COLO829 (cell line): ENCODE measurements around the gene RECK.
A peak's percentile ranks its signal among the peaks of the same experiment; 100 is the strongest.
"Not testable (repeated sequence)": the region's sequence is repeated elsewhere in the genome, so short reads cannot be mapped to it uniquely, and the experiment has no call there.

Source experiments
- DNase-seq: peaks from one replicate; pipeline ENCODE4 v3.0.0; 2012; ENCODE audit warnings: low spot score

Gene RECK

DNA sequence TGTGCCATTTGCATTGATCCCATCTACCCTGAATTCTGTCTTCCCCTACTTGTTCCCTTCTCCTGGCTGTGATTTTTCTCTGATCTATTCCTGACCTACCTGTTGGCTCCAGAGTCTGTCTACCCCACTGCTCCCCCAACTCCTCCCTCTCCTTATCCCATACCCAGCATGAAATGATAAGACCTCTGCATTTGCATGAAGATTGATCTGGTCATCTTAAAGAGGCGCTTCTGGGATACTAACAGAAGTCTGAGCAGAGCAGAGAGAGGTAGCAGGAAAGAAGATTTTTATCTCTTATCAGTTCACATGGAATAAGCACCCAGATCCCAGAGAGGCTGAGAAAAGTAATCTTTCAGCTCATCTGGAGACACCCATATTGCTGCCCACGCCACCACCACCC lies 81.5 kb downstream of the RECK start:
- DNase-seq: no peak

DNA sequence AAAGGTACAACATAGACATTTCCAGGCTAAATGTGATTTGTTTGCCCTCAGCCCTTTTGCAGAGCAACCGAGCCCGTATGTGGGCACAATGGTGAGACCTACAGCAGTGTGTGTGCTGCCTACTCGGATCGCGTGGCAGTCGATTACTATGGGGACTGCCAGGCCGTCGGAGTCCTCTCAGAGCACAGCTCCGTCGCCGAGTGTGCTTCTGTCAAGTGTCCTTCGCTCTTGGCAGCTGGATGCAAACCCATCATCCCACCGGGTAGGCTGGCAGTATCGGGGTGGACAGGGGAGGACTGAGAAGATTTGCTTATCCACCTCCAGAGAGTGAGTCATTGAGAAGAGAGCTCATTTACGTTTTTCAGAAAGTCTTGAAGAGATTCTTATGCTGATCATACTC lies 82.0 kb downstream of the RECK start:
- no peak for DNase-seq

DNA sequence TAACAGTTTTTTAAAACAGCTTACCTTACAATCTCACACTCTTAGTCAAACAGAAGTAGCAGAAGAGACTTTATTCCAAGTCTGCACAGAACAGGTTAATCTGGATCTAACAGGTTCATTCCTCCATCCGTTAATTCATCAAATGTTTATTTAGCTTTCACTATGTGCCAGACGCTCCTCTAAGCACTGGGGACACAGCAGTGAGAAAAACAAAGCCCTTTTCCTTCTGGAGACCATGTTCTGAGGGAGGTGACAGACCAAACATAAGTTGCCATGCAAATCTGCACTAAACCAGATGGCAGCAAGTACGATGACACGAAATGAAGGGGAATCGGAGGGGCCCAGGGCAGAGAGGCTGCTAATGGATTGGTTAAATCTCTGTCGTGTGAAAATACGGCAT lies 82.8 kb downstream of the RECK start:
- DNase-seq: no peak

DNA sequence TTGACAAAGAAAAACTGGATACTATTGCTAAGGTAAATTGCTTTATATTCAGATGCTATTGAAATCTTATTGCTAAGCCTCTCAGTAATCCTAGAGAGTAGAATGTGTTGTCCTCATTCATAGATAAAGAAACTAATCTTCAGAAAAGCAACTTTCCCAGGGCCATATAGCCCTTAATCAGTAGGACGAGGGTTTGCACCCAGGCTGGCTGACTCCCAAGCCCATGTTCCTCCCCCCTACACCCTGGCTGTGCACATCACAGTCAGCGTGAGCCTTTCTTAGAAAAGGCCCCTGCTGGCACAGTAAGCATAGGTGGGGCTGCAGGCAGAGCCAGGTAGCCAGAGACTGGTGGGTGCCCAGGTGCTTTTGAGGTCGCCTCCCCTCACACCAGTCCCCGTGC lies 84.0 kb downstream of the RECK start:
- no peak for DNase-seq

DNA sequence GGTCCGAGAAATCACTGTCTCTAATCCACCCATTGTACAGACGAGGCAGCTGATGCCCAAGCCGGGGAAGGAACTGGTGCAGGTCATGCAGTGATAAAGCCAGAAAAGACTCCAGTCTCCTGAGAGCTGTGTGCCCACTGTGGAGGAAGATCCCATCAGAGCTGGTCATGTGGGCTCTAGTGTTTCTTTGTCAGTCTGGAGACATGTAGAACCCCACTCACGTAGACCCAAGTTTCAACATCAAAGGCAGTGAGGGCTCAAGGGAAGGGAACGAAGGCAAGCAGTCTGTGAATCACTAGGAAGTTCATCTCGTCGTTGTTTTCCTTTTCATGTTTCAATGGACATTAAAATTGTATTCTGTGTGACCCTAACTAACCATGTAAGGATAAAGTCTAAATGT lies 85.3 kb downstream of the RECK start:
- DNase-seq: no peak

DNA sequence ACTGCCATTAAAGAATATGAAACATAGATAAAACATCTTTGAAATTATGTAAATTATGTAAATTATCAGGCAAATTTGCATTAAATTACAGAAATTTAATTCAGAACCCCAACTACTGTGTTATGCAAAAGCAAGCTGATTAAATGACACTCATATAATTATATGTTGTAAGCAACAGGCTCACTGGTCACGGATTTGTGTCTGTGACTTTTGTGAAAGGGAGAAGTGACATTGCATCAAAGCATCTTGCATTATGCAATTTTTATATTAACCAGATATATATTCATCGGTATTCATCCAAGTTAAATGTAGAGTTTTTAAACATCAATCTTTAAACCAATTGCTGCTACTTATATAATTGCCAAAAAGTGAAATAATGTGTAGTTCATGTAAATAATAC lies 86.8 kb downstream of the RECK start:
- DNase-seq: no peak

DNA sequence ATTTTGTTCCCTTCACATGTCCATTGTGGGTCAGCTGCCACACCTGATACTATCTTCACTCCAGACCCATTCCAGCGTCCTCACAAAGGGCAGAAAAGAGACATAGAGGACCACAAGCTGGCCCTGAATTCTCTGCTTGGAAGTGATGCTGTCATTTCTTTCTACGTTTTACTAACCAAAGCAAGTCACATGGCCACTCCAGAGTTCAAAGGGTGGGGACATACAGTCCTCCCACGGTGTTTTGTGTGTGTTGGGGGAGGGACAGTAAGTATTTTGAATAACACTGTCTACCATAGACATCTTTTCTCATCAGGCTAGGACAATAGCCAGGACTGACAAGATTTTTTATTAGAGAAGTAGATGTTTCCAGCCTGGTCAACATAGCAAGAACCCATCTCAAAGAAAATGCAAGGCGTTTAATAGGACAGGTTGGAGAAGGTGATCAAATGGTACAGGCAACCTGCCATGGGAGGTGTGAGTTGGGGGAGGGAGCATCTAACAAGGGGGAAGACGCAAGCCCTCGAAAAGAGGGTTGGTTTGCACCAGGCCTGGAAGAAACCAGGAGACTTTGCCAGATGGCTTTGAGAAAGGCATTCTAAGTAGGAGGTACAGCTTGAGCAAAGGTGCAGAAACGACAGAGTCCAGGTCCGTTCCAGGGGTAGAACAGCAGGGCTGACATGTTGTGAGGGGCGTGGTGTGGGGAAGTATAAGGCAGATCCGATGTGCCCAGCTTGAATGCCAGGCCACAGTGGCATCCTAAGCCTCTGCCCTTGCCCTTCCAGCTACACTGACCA lies 88.5 kb downstream of the RECK start:
- no peak for DNase-seq

DNA sequence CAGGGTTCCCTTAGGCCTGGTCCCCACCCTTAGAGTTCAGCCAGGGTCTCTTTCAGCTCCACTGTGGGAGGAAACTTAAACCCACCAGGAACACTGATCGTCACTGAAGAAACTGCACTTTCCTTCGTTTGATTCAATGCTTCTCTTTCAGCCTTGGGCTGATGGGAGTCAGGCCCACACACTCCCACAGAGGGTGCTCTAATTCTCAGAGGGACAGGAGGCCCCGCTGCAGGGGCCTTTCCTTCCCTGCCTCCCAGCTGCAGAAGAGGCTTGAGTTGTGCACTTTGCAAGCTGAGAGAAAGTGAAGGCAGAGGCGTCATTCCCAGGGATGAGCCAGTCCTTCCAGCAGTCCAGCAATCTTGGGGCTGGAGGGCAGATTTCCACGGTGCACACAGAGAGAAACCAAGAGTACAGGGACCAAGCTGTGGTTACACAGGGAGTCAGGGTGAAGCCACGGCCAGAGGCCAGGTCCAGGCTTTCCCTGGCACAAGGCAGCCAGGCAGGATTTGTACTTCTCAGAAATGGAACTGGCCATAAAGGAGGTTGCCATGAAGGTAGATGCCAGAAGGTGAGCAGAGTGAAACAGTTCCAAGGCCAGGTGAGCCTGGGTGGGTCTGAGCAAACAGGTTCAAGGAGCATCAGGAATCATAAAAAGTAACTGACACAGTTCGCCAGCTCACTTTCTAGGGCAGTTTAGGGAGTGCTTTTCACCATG lies 89.5 kb downstream of the RECK start:
- no peak for DNase-seq

DNA sequence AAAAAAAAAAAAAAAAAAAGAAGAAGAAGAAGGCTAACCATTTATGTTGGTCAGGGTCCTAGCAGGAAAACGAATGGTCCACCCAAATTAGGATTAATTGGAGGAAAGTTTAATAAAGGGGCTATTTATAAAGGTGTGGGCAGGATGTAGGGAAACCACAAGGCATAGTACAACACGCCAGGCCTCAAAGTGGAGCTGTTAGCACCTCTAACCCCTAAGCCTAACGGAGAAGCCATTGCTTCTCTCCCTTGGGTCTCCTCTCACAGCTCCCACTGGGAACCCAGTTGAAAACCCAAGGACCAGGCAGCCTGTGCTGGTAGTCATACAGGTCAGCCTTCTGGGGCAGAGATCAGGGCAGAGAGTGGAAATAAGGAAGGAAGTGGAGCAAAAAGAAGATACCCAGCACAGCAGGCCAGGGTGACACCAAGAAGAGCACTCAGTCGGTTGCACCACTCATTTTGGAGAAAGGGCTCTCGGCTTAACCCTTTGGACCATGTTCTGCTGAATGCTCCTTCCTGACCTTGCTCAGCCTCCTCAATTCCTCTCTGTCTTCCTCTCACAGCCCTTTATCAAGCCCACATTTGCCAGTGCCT lies 91.0 kb downstream of the RECK start:
- DNase-seq: no peak

DNA sequence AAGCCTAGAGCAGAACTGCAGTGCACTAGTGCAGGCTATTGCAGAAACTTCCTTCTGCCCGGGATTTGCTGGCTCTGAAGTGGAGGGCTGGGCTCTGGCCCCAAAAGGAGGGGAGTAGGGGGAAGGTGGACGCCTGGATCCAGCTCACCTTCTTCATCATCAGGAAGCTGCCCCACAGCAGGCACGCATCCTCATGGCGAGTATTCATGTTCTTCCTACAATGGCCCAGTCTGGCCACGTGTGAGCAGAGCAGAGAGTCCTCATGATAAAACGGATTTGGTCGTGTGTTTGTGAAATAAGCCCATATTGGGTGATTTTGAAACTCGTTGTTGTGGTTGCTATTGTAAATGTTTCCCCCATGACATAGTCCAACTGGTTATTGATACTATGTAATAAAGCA lies 91.6 kb downstream of the RECK start:
- DNase-seq: no peak

DNA sequence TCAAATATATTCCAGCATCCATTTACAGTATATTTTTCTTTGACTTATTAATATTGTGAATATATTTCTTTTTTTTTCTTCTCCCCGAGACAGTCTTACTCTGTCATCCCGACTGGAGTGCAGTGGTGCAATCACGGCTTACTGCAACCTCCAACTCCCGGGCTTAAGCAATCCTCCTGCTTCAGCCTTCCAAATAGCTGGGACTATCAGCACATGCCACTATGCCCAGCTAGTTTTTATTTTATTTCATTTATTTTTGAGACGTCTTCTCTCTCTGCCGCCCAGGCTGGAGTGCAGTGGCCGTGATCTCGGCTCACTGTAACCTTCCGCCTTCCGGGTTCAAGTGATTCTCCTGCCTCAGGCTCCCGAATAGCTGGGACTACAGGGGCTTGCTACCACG lies 92.4 kb downstream of the RECK start:
- no peak for DNase-seq

DNA sequence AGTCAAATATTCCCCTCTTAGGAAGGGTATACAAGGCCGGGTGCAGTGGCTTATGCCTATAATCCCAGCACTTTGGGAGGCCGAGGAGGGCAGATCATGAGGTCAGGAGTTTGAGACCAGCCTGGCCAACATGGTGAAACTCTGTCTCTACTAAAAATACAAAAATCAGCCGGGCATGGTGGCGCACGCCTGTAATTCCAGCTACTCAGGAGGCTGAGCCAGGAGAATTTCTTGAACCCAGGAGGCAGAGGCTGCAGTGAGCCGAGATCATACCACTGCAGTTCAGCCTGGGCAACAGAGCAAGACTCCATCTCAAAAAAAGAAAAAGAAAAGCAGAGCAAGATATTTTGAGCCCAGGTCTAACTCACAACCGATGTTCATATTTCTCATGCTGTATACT lies 95.0 kb downstream of the RECK start:
- not testable (repeated sequence) for DNase-seq

DNA sequence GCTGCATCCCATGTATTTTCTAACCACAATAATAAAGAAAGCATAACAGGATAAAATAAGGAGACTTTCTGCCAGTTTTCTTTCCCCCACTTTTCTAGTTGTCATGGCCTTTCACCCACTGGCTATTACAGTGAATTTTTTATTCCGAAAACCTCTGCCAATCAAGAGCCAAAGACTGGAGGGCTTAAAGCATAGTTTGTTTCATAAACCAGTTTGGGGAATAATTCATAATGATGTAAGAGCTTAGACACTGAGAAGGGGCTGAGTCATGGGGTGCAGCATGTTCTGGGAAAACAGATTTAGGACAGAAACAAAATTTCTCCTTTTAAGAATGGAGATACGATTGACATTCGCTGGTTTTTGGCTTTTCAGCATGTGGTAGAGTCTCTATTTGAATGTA lies 95.4 kb downstream of the RECK start:
- no peak for DNase-seq

DNA sequence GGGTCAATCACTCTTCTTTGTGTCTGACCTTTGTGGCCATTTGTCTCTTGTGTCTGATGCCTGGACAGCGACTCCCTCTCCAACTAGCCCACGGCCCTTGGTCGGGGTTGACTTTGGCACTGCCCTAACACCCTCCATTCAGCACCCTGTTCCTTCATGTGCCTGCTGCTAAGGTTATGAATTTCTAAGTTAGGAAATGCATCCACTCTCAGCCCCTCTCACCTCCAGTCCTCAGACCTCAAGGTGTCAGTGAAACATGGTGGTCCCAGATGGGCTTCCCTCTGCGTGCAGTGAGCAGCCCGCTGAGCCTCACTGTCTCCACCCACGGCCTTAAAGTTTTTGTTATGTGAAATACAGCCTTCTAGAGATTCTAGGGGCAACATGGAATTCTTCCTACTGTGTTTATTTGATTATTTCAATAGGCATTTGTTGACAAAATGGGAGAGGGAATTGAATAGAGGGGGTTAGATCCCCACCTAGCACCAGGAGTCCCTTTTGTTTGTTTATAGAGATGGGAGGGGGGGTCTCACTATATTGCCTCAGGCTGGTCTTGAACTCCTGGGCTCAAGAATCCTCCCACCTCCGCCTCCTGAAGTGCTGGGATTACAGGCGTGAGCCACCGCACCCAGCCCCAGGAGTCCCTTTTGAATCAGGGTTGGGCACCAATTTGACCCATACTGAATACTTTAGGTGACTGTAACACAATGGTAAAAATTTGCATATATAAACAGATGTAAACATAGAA lies 98.2 kb downstream of the RECK start:
- no peak for DNase-seq

DNA sequence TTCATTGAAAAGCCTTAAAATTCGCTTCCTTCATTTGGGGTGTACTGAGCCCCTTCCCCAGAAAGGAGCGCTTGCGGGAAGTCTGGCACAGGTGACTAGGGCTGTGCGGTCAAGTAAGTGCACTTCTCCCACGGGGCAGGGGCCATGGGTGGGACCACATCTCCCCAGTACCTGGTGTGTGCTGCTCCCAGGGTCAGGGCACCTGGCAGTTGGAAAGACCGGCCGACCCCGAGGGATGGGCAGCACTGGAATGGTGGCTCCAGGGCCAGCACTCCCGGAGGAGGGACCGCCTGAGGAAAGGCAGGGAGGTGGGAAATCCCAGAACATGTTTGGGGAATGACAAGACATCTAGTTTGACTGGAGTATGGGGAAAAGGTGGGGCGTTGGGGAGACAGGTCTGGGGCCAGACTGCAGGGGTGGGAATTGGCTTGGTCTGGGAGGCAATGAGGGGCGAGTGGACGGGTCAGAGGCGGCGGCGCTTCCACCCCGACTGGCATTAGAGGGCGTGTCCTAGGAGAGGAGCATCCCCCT lies 99.1 kb downstream of the RECK start:
- DNase-seq: no peak

DNA sequence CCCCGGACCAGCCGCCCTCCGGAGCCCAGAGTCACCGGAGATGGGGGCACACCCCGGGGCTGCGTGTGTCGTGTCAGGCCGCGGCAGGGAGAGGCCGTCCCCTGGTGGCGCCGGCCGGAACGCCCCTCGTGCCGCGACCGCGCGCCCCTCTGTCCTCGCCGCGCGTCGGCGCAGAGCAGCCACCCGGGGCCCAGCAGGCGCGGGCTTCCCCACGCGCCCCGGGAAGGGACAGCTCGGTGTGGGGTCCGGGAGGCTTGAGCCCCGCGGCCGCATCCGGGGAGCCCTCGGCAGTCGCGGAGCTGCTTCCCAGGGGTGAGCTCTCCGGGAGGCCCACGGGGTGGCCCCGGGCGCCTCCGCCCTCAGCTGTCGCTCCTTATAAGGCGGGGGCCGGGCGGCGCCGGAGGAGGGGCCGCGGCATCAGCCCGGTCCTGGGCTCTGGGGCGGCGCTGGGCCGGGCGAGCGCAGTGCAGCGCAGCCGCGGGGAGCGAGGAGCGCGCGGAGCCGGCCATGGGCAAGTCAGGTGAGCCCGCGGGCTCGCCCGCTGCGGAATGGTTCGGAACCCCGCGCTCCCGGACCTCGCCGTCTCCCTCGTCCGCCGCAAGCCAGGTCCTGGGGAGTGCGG lies 99.7 kb downstream of the RECK start, which contains the start of gene GLIPR2:
Gene GLIPR2, plus strand, starts transcription at position 462 of the 622 bp plus-strand sequence. Its CDS starts 46 bp downstream, at position 508.
- peak; percentile 54 for DNase-seq

DNA sequence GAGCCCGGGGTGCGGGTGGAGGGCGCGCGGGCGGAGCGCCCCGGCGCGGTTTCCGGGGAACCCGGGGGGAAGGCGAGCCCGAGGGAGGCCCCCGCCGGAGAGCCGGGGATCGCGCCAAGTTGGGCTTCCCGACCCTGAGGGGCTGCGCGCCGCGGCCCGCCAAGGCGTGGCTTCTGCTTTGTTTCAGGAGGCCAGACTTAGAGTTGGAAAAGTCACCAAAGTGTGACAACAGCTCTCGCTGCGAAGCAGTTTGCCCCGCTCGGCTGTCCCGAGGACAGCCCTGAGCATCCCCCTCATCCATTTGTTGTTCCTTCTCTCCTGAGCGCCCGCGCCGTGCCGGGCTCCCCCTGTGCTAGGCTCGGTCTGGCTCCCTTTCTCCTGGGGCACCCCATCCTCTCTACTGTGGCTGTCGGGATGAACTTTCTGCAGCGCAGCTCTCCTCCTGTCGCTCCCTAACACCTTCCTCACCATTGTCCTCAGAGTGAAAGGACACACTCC lies 100.2 kb downstream of the RECK start:
- no peak for DNase-seq

DNA sequence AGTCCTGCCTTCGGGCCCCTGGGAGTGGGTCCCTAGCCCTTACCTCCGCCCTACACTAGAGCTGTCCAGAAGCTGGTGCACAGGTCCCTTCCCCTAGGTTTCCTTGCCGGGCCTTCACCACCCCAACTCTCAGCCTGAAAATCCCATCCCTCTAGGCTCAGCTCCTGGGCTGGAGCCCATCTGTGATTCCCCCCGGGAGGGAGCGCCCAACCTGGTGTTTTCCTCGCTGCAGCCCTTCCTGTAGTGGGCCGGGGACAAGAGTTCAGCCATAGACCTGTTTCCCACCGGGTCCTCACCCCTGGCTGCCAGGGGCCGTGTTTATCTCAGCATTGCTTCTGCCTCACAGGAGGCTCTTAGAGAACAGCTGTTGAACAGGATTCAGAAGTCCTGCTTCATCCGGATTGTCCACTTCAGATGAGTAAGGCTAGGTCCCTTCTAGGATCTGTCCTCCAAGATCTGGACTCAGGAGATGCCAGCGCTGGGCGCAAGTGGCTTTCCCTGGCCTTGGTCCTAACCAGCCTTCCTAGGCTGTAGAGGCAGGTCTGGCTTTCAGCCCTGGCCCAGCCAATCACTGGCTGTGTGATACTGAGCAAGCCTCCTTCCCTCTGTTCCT lies 100.8 kb downstream of the RECK start:
- DNase-seq: no peak

DNA sequence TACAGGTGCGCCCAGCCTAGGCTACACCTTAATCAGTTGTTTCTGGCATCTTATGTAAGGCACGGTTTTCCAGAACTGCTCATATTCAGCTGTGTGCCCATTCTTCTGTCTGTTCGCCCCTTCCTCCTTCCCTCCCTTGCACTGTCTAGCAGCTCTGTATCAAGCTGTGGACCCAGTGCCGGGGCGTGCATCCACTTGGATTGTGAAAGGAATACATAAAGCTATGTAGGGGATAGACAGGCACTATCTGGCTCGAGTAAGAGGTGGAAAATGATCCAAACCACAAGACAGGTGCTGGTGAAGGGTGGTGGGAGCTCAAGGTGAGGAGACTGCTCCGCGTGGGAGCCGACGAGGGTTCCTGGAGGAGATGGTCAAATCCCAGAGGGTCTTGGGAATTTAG lies 101.8 kb downstream of the RECK start:
- DNase-seq: no peak

DNA sequence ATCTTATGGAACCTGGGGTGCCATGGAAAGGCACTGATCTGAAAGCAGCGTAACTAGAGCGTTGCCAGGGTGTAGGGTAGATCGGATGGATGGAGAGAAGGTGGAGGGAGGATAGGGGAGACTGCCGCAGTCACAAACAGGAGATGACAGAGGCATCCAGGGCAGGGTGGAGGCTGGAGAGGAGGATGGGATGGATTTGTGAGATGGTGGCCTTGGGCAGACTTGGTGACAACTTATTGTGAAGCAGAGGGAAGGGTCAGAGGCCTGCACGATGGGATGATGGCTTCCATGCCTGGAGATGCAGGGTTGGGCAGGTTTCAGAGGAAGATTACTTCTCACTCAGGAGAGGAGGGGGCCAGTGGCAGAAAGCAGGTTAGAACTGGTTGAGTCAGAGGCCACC lies 102.2 kb downstream of the RECK start:
- DNase-seq: no peak
